Kidney (tissue), 14 donors: ENCODE data around the gene DNAJC15. TPM values are rescaled to one million over a fixed set of nuclear protein-coding genes. Genes with fewer than 3 reads are reported as not detected.
"Not testable (repeated sequence)": the region's sequence is repeated elsewhere in the genome, so short reads cannot be mapped to it uniquely, and the experiment has no call there.

Experiments used
- DNase-seq, 5 donors: peaks; one replicate each; pipeline ENCODE4 v3.0.0-alpha.2; 2013 to 2020
- FAIRE-seq: peaks from 2 replicates; lab custom pipeline; 2012; peaks lifted over from hg19 to GRCh38; lab: Jason Lieb, UNC
- H3K27ac ChIP-seq, 2 donors: one replicate each; pipeline ENCODE4 v1.7.0; 2013; ENCODE audit warnings: low read depth in 2 of 2, low read length in 2 of 2, inconsistent platforms in 1 of 2
- H3K27me3 ChIP-seq: one replicate; pipeline ENCODE4 v1.7.1; 2013; ENCODE audit warnings: low read length, inconsistent platforms; ENCODE audit not compliant: control insufficient read depth, insufficient read depth
- H3K36me3 ChIP-seq, 3 donors: one replicate each; pipeline versions ENCODE4 v1.7.0 to v1.7.1; 2013; ENCODE audit warnings: low read length in 3 of 3, control low read depth in 1 of 3, inconsistent platforms in 1 of 3; ENCODE audit not compliant: insufficient read depth in 3 of 3, control insufficient read depth in 2 of 3
- H3K4me1 ChIP-seq, 3 donors: one replicate each; pipeline versions ENCODE4 v1.7.0 to v1.7.1; 2013; ENCODE audit warnings: low read length in 3 of 3, inconsistent platforms in 1 of 3, low read depth in 1 of 3; ENCODE audit not compliant: control insufficient read depth in 2 of 3, insufficient read depth in 2 of 3
- H3K4me3 ChIP-seq, 3 donors: one replicate each; pipeline versions ENCODE4 v1.7.0 to v1.8.1; 2013; ENCODE audit warnings: low read length in 3 of 3, control low read depth in 1 of 3, inconsistent platforms in 1 of 3
- H3K9ac ChIP-seq, 3 donors: one replicate each; pipeline versions ENCODE4 v1.7.0 to v1.7.1; 2013; ENCODE audit warnings: low read length in 3 of 3, control low read depth in 1 of 3, inconsistent platforms in 1 of 3
- H3K9me3 ChIP-seq, 3 donors: one replicate each; pipeline versions ENCODE4 v1.7.0 to v1.7.1; 2013; ENCODE audit warnings: low read length in 3 of 3, control low read depth in 1 of 3, inconsistent platforms in 1 of 3; ENCODE audit not compliant: control insufficient read depth in 2 of 3, insufficient read depth in 1 of 3
- intact Hi-C: fragments of 100-400 bp; cut with DNase I; formaldehyde crosslinking; loops from one replicate; pipeline ENCODE4 v1.11.1; 2022
- polyA plus RNA-seq: library from polyadenylated mRNA; stranded (reverse); fragments of 350-450 nt; fragmentation: Illumina TruSeq; extraction: RNeasy Lipid Tissue Mini Kit (QIAGEN cat#74804); gene quantifications from one replicate; pipeline ENCODE4 v1.2.3, GENCODE V29; 2014; ENCODE audit warnings: low read depth, low replicate concordance; ENCODE audit not compliant: insufficient read depth
- total RNA-seq: library from RNA; stranded (reverse); fragmentation: NEBNext Ultra II Directional; extraction: Animal tissue kit (Norgen Biotek cat#: 25700); gene quantifications from one replicate; pipeline ENCODE4 v1.2.1, GENCODE V29; 2021
- TF ChIP-seq, protein P1 (sequence below): IDR thresholded peaks from 3 replicates; pipeline ENCODE4 v1.5.1; 2012; ENCODE audit warnings: mild to moderate bottlenecking, moderate library complexity, borderline replicate concordance; ENCODE audit not compliant: insufficient read depth; ENCODE audit errors: extremely low read depth
- donor health status: control.
- donor health status: control.
- donor health status: control.
- donor health status: control.
- donor health status: control.
- donor health status: DM: yes; HTN: yes; CAD: no.
- donor health status: Normal renal cell carcinoma (clear cell type).

The DNAJC15 gene
- total and polyA plus RNA-seq, 2 donors from 2014 or later: 18.8 to 31.0 TPM

DNA sequence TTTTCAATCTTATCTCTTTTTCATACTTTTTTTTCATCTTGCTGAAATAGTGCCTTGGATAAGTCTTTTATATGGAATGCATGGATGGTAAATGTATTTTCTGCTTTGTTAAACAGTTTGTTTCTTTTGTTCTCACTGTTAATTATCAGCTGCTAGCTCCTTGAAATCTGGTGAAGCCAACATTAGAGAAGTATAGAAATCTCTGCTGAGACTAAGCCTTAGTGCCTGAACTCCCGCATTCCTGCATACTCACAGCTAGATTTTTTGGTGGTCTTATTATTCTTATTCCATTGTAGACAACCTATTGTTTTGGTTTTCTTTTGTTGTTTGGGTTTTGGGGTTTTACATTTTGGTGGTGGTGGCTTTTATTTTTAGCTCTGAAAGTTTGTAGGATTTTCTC is 48.4 kb downstream of the DNAJC15 start:
- FAIRE-seq (no peak), DNase-seq (peak in 1 of 5 donors; percentile 25)
- no peak overlapping the region for H3K9ac ChIP-seq
- no peak overlapping the region for H3K27ac ChIP-seq
- no peaks in the 10 kb centered on the region for H3K27me3 ChIP-seq
- H3K4me1 ChIP-seq: peaks cover 0 to 4% (median 0%) of the 10 kb centered on the region in 3 donors
- intact Hi-C loops: no loop called here
- H3K9me3 ChIP-seq: no peaks in the 10 kb centered on the region
- peaks cover 0 to 3% (median 0%) of the 10 kb centered on the region in 3 donors for H3K36me3 ChIP-seq
- no peak overlapping the region for H3K4me3 ChIP-seq
- TF ChIP-seq, protein P1, sequence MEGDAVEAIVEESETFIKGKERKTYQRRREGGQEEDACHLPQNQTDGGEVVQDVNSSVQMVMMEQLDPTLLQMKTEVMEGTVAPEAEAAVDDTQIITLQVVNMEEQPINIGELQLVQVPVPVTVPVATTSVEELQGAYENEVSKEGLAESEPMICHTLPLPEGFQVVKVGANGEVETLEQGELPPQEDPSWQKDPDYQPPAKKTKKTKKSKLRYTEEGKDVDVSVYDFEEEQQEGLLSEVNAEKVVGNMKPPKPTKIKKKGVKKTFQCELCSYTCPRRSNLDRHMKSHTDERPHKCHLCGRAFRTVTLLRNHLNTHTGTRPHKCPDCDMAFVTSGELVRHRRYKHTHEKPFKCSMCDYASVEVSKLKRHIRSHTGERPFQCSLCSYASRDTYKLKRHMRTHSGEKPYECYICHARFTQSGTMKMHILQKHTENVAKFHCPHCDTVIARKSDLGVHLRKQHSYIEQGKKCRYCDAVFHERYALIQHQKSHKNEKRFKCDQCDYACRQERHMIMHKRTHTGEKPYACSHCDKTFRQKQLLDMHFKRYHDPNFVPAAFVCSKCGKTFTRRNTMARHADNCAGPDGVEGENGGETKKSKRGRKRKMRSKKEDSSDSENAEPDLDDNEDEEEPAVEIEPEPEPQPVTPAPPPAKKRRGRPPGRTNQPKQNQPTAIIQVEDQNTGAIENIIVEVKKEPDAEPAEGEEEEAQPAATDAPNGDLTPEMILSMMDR: no peak

DNA sequence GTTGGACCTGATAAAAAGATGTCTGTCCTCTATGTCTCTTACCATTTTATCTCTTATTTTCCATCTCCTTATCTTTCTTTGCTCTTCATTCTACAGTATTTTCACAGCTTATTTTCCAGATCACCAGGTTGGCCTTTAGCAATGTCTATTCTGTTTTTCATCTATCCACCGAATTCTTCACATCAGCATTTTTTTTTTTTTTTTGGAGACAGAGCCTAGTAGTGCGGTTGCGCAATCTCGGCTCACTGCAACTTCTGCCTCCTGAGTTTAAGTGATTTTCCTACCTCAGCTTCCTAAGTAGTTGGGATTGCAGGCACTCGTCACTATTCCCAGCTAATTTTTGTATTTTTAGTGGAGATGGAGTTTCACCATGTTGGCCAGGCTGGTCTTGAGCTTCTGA is 49.0 kb downstream of the DNAJC15 start:
- FAIRE-seq: peak; percentile 58
- peaks cover 0 to 6% (median 0%) of the 10 kb centered on the region in 3 donors for H3K4me1 ChIP-seq
- H3K36me3 ChIP-seq: peaks cover 0 to 3% (median 0%) of the 10 kb centered on the region in 3 donors
- H3K27me3 ChIP-seq: no peaks in the 10 kb centered on the region
- H3K9ac ChIP-seq: no peak overlapping the region
- no peak overlapping the region for H3K27ac ChIP-seq
- intact Hi-C loops: no loop called here
- H3K9me3 ChIP-seq: no peaks in the 10 kb centered on the region
- H3K4me3 ChIP-seq: no peak overlapping the region
- DNase-seq: no peak
- TF ChIP-seq, protein P1: no peak

DNA sequence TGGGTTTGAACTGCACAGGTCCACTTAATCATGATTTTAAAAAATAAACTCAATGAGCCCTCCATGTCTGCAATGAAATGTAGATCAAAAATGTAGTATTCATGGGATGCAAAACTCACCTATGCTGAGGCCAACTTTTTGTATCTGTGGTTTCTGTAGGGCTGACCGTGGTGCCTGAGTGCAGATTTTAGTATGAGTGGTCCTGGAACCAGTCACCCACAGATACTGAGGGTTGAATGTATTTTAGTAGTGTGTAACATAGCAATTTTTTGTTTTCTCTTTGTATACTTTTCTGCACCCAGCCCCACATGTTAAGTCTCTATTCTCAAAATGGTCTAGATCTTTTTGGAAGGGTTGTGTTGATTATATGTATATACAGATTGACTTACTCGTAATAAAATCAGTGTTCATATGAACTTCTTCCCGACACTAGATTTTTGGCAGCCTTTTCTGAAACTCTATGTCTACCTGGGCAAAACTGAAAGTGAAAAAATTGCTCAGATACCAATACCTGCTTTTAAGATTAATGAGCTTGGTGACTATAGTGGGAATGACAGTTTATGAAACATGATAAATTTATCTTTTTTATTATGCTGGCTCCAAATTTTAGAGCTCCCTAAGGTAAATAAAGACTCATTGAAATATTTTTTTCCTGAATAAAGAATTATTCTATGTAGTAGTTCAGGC is 51.6 kb downstream of the DNAJC15 start:
- Histone ChIP-seq H3K9me3 (no peaks in the 10 kb centered on the region), H3K4me1 (peaks cover 0 to 6% (median 0%) of the 10 kb centered on the region in 3 donors), H3K4me3 (no peak overlapping the region), H3K27ac (no peak overlapping the region), H3K9ac (no peak overlapping the region), H3K36me3 (no peaks in the 10 kb centered on the region), H3K27me3 (no peaks in the 10 kb centered on the region)
- intact Hi-C loops: no loop called here
- no peak for DNase-seq
- TF ChIP-seq, protein P1: no peak
- no peak for FAIRE-seq

GRCh38 chr13:43075511-43075902 is 52.1 kb downstream of the DNAJC15 start:
- H3K36me3 ChIP-seq, H3K4me1 ChIP-seq, H3K27ac ChIP-seq, FAIRE-seq, H3K9ac ChIP-seq, H3K4me3 ChIP-seq, DNase-seq, H3K9me3 ChIP-seq, H3K27me3 ChIP-seq, intact Hi-C loops: not testable (repeated sequence)
